ENCODE data around the gene VWA8.
"Not testable (repeated sequence)": the region's sequence is repeated elsewhere in the genome, so short reads cannot be mapped to it uniquely, and the experiment has no call there.

VWA8 gene

DNA sequence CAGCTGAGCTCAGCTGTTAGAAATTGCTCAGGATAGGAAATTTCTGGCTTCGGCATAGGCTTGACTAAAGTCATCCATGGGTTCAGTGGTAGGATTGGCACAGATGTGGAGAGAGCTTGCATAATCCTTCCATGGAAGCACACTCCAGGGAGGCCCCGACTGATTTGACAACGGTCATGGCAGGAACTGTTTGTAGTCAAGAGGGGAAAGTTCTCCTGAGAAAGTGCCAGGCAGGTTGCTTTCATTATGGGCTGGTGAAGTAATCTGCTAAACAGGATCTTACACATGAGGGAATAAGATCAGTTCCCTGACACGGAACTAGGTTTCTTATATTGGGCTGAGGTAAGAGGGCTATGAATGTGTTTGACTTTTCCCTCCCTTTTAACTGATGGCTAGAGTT lies 383.5 kb downstream of the VWA8 start:
- no peak for DNase-seq

- DNase-seq, result not testable (repeated sequence)
Observed at GRCh38 chr13:41573640-41574039, 387.3 kb downstream of the VWA8 start.

DNA sequence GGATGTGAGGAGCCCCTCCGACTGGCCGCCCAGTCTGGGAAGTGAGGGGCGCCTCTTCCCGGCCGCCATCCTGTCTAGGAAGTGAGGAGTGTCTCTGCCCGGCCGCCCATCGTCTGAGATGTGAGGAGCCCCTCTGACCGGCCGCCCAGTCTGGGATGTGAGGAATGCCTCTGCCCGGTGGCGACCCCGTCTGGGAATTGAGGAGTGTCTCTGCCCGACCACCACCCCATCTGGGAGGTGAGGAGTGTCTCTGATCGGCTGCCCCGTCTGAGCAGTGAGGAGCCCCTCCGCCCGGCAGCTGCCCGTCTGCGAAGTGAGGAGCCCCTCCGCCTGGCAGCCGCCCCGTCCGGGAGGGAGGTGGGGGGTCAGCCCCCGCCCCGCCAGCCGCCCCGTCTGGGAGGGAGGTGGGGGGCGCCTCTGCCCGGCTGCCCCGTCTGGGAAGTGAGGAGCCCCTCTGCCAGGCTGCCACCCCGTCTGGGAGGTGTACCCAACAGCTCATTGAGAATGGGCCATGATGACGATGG lies 389.0 kb downstream of the VWA8 start:
- DNase-seq, result not testable (repeated sequence)

DNA sequence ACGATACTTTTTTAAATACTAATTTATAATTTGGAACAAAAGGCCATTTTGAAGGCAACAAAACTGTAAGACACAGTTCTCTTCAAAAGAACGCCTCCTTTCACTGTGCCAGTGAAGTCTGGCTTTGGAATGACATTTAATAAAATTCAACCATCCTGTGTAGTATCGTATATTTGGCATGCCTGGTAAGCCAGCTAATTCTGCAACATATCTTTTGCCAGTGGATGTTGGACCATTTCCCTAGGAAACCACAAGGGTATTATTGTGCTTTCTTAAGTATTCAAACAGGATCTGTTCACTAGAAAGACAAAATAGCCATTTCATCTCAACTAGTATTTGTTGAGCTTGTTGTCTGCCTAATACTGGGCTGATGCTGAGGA lies 391.9 kb downstream of the VWA8 start:
- DNase-seq, result no peak

- DNase-seq, result no peak
Observed at GRCh38 chr13:41568143-41568971, 392.6 kb downstream of the VWA8 start.

GRCh38 chr13:41567363-41567762 lies 393.5 kb downstream of the VWA8 start:
- DNase-seq, result no peak

- DNase-seq, result no peak
Observed at GRCh38 chr13:41565846-41566245, 395.1 kb downstream of the VWA8 start.

- DNase-seq, result no peak
Observed at GRCh38 chr13:41565216-41565615, 395.7 kb downstream of the VWA8 start.

- no peak for DNase-seq
Observed at GRCh38 chr13:41563984-41564365, 396.9 kb downstream of the VWA8 start.

- no peak for DNase-seq
Observed at GRCh38 chr13:41563341-41563983, 397.4 kb downstream of the VWA8 start.

GRCh38 chr13:41562541-41563178 lies 398.2 kb downstream of the VWA8 start:
- DNase-seq, result no peak

DNA sequence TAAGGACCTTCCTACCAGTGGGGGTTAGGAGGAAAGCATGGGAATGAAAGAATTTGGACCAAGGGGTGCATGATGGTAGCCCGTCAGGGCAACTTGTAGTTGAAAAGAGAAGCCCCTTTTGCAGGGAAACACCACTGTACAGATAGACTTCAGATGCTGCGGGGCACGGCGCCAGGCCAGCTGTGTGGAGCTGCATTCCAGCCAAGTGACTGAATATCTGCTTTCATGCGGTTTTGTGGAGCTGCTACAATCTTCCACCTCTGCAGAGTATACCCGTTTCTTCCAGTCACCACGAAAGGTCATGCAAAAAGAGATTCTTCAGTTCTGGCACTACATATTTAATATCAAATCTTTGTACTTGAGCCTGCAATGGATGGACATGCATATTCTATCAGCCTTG lies 398.8 kb downstream of the VWA8 start:
- no peak for DNase-seq

GRCh38 chr13:41561170-41561569 lies 399.7 kb downstream of the VWA8 start:
- DNase-seq, result no peak

- DNase-seq, result no peak
Observed at GRCh38 chr13:41558781-41559560, 401.9 kb downstream of the VWA8 start.

DNA sequence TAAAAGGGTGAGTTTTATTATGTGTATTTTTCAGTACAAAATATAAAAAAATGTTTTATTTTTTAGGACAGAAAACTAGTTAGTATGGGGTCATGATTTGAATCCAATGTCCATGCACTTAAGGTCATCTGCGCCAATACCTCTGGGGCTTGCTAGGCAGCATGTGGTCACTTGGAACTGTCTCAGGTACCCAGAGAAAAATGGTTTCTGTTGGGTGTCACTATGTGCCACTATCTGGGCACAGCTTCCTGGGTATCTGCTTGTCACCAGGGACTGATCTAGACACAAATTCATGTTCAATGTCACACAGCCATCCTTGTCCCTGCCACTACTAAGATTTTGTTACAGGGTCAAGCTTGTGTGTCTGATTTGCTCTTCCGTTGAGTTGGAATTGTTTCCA lies 403.2 kb downstream of the VWA8 start:
- DNase-seq, result no peak

DNA sequence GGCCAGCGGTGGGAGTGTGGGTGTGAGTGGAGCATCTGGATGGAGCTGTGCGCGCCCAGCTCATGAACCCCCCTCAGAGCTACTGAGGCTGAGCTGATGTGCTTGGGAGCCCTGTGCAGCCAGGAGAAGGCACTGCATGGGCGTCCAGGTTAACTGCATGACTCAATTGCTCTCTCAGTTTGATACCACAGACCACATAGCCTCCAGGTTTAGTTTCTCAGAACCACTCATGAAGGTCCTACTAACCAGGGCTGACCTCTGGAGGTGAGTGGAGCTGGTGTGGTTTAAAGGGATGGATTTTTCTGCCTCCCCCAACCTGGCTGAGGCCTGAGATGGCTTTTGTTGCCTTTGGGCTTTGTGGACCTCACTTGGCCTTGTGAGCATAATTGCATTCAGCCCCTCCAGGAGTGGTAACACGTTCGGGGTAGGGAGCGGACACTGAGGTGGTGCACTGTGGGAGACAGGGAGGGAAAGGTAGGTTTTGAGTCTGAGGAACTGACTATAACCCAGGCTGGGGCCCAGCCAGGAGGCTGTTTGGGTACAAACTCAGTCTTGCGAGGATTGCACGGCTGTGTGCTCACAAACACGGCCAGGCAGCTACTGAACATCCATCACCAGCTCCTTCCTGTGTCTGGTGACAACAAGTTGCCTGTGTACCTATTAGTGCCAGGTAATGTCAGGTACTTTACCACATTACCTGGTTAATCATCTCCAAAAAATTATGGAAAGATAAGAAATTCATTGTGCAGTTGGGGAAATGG lies 406.1 kb downstream of the VWA8 start:
- DNase-seq, result no peak

GRCh38 chr13:41554180-41554579 lies 406.7 kb downstream of the VWA8 start:
- DNase-seq, result no peak

GRCh38 chr13:41552031-41552430 lies 408.9 kb downstream of the VWA8 start:
- DNase-seq, result no peak

DNA sequence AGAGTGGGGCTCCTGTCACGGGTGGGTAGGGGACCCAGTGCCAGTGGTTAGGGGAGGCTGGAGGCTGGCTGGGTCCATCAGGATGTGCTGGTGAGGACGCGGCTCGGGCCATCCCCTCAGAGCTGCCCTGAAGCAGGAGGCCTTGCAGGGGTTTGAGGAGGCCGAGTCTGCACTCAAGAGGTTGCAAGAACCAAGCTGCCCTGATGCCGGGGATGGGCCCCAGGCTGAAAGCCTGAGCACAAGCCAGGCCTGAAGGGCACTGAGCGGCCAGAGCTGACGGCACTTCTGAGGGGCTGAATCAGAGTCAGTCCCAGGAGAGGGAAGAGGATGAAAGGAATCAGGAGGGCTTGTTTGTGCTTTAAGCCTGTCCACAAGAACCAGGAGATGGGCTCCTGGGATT lies 410.6 kb downstream of the VWA8 start:
- DNase-seq, result no peak

DNA sequence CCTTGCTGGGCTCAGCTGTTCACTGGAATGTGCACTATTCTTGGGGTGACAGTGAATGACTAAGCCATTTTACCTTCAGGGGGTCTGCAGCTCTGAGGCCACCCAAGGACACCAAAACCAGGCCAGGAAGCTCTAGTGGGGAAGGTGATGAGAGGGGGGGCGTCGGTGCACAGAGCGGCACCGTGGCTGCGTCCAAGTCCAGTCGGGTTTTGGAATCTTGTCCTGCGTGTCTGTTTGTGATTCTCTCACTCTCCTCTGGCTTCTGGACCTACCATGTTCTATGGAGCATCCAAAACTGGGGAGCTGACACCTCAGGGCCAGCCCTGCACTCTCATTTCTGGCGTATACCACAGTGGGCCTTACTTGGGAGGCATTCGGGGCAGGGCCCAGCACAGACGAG lies 411.4 kb downstream of the VWA8 start:
- no peak for DNase-seq

DNA sequence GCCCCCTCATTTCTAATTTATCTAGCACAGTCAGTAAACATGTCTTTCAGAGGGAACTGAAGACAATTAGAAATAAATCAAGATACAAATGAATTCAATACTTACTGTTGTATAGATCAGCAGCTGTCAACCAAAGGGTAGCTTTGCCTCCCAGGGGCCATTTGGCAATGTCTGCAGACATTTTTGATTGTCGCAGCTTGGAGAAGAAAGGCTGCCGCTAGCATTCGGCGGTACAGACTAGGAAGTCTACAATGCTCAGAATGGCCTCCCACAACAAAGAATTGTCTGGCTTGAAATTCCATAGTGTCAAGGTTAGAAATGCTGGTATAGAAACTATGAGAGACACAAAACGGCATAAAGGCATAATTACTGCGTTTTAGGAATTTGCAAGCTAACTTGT lies 412.0 kb downstream of the VWA8 start:
- no peak for DNase-seq

GRCh38 chr13:41548031-41548430 lies 412.9 kb downstream of the VWA8 start:
- no peak for DNase-seq
